Measurements from ENCODE around the gene CNDP1.

Gene CNDP1

DNA sequence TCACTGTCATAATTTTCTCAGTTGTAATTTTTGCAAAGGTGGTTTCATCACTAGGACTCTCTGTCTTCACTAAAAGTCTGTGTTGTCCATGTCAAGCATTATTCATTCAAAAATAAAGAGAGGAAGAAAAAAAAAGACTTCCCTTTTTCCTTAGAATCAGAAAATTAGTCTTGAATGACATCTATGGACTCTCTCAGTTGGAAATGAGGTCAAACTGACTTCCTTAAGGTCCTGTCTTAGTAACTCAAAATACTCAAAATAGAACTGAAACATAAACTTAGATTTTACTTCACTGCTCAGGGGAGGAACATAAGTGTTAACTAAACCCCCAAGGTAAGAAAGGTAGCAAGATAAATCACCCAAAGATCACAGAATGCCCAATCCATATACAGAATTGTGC is 61.1 kb downstream of the CNDP1 start:
- no peak for FAIRE-seq

- no peak for FAIRE-seq
Measured at GRCh38 chr18:74597034-74597661, 62.8 kb downstream of the CNDP1 start.

GRCh38 chr18:74597662-74598349 is 63.5 kb downstream of the CNDP1 start, which contains the start of gene ZNF407:
Gene ZNF407, plus strand, starts transcription at chr18:74597870. Its CDS starts 33,150 bp downstream, at chr18:74631020.
- no peak for FAIRE-seq

- no peak for FAIRE-seq
Measured at GRCh38 chr18:74598350-74599001, 64.2 kb downstream of the CNDP1 start.

DNA sequence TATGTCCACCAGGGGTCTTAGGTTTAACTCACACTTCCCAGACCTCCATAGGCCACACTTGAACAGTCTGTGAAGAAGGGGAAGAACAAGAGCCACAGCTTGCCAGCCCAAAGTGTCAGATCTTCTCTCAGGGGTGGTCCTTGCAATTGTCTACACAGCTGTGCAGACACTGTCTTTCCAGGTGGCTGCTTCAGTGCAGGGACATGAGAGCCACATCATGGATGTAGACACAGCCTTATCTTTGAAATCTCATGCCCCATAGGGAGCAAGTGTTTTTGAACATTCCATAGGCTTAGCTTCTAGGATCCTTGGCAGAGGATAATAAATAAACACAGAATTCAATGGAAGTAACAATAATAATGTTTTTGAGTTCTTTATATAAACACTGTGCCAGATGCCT is 70.1 kb downstream of the CNDP1 start:
- no peak for FAIRE-seq

DNA sequence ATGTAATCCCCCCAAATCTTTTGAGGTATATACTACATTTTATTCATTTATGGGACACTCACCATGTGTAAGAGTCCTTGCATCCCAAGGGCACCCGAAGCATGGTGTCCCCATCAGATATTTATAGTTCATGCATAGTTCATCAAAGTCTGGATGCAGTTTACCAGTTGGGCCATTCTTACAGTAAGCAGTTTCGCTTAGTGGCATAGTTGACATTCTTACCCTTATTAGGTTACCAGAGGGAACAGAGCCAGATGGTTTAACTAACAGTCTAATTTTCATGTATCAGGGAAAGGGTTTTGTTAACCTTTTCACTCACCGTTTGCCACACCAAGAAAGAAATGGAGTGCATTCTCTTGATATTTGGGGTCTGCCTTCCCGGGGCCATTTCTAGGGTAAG is 70.5 kb downstream of the CNDP1 start:
- FAIRE-seq = no peak

DNA sequence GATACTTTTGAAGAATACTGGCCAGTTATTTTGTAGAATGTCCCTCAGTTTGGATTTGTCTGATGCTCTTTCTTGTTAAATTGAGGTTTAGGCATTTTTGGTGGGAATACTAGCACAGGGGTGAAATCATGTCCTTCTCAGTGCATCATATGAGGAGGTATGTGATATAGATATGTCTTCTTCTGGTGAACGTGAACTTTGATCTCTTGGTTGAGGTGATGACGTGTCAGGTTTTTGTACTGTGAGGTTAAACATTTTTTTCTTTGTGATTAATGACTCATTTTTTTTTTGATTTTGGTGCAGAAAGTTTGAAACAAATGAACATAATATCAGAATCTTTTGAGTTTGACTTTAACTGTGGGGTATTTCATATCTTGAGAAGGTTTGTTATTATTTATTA is 74.4 kb downstream of the CNDP1 start:
- FAIRE-seq = no peak

DNA sequence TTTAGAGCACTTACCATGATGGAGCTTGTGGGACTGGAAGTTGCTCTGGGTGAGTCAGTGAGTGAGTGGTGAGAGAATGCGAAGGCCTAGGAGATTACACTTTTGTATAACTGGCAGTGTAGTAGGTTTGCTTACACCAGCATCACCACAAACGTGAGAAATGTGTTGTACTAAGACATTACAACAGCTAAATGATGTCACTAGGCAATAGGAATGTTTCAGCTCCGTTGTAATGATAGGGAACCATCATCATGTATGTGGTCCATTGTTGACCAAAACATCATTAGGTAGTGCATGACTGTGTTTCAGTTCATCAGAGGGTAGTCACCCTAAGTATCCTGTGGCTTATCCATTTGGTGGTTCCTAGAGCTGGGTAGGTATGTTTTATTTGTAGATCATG is 75.2 kb downstream of the CNDP1 start:
- FAIRE-seq = no peak

- no peak for FAIRE-seq
Measured at GRCh38 chr18:74610051-74610615, 75.8 kb downstream of the CNDP1 start.

DNA sequence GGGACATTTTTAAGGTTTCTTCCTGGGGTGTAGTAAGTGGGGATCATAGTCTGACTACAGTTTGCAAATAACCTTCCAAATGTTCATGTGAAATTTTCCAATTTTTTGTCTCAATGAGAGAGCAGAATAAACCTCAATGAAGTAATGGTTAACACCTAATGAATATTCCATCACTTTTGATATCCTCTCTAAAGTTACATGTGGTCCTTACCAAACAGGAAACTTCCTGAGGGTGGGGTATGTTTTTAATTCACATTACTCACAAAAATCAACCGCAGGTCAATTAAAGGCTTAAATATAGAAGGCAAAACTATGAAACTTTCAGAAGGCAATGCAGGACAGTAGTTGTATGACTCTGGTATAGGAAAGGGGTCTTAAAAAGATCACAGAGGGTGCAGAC is 76.6 kb downstream of the CNDP1 start:
- no peak for FAIRE-seq

GRCh38 chr18:74611765-74612164 is 77.5 kb downstream of the CNDP1 start:
- no peak for FAIRE-seq

- FAIRE-seq = no peak
Measured at GRCh38 chr18:74613381-74613780, 79.1 kb downstream of the CNDP1 start.

- no peak for FAIRE-seq
Measured at GRCh38 chr18:74616494-74616893, 82.2 kb downstream of the CNDP1 start.

DNA sequence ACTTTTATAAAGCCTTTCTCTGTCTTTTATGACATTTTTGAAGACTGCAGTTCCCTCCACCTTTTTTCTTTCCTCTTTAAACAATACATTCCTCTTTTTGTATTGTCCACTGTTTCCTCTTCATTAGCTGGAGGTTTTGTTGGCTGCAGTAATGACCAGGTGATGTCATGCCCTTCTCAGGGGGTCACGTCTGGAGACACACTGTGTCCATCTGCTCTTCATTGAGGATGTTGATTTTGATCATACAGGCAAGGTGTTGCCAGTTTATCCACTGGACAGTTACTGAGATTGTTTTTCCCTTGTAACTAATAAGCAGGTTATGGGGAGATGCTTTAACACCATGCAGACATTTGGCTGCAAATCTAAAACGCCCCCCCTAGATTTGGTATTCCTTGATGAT is 83.2 kb downstream of the CNDP1 start:
- FAIRE-seq = no peak

DNA sequence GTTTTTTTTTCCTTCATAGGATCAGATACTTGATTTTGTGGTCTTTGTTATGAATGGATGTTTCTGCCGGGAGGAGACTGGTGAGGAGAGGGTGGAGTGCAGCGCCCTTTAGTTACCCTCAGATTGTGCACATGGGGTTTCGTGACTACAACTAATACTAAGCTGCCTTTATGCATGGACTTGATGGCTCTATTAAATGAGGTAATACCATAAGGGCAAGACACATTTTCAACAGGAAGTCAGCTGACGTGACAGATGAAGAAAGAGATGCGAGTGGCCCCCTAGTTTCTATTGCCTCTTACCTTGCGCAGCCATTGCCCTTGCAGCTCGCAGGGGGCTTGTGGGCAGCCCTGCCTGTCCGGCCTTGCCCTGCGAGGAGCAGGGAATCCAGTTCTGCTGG is 87.8 kb downstream of the CNDP1 start:
- FAIRE-seq = no peak

DNA sequence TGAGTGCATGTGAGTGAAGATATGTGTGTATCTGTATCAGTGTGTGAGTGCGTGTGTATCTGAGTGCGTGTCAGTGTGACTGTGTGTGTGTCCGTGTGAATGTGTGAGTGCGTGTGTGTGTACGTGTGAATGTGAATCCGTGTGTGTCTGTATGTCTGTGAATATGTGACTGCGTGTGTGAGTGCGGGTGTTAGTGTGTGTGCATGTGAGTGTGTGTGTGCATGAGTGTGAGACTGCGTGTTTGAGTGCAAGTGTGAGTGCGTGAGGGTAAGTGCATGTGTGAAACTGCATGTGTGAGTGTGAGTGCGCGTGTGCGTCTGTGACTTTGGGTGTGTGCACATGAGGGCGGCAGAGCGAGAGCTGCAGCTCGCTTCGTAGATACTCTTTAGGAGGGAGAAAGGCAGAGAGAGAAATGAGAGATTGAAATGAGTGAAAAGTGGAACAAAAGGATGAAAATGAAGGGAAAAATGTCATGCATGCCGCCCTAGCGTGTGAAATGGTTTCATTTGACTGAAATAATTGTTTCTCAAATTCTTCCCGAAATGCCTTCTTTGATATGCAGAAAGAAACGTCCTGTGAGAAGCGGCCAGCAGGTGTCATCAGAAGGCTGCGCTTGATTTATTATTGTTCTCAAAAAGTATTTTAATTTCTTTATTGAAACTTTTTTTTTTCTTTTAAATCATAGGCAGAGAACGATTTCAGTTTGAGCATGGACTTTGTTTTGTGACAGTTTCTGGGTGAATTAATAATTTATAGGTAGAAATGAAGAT is 88.9 kb downstream of the CNDP1 start:
- FAIRE-seq = peak; percentile 34

GRCh38 chr18:74624466-74624865 is 90.2 kb downstream of the CNDP1 start:
- no peak for FAIRE-seq

GRCh38 chr18:74625157-74625556 is 90.9 kb downstream of the CNDP1 start:
- FAIRE-seq = no peak

GRCh38 chr18:74626049-74626874 is 92.0 kb downstream of the CNDP1 start:
- no peak for FAIRE-seq

DNA sequence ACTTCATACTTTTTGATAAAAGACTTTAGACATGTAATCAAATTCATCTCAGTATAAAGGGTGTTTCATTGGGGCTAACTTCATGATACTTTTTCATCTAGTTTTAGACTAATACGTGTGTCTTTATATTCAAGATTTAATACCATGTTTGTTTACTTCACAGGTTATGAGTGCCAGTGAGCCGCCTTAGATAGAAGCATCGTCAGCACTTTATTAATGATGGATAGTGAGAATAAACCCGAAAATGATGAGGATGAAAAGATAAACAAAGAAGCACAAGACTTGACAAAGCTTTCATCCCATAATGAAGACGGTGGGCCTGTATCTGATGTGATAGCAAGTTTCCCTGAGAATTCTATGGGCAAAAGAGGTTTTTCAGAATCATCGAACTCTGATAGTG is 96.5 kb downstream of the CNDP1 start:
- FAIRE-seq = no peak

DNA sequence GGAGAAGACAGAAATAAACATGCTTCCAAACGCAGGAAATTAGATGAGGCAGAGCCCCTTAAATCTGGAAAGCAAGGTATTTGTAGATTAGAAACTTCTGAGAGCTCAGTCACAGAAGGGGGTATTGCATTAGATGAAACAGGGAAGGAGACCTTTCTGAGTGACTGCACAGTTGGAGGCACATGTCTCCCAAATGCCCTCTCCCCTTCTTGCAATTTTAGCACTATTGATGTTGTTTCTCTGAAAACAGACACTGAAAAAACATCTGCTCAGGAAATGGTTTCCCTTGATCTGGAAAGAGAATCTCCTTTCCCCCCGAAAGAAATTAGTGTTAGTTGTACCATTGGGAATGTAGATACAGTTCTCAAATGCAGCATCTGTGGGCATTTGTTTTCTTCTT is 96.9 kb downstream of the CNDP1 start:
- no peak for FAIRE-seq
